Suprapubic skin (tissue), 3 donors: ENCODE results near the gene CCBE1.

Source experiments
- POLR2A ChIP-seq, 2 donors: fragments of 450-650 bp; IDR thresholded peaks; one replicate each; pipeline ENCODE4 v1.6.1; 2017; ENCODE audit warnings: antibody characterized with exemption in 2 of 2, mild to moderate bottlenecking in 2 of 2, moderate library complexity in 2 of 2
- TF ChIP-seq, protein P1 (sequence below), 2 donors: fragments of 200-600 bp in 1 of 2; fragments of 450-650 bp in 1 of 2; sonication (generic) in 1 of 2; IDR thresholded peaks; one replicate each; pipeline ENCODE4 v1.5.1; 2016 to 2019; ENCODE audit warnings: antibody characterized with exemption in 2 of 2, mild to moderate bottlenecking in 1 of 2, moderate library complexity in 1 of 2

DNA sequence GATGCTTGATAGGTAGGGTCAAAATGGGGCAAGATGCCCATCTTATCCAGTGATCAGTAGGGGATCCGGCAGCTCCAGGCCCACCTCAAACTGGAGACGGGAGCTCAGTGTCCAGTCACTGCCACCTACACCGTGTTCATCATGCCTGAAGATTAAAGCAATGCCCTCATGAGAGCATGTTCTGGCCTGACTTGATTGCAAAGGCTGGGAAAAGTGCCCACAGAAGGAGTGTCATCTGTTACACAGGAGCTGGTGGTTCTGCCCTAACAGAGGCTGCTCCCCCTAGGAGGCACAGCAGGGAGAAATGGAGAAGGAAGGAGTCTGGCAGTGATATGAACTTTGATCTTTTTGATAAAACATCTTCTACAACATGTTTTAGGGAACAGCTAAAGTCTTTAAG lies 92.3 kb downstream of the CCBE1 start:
- TF ChIP-seq, protein P1, sequence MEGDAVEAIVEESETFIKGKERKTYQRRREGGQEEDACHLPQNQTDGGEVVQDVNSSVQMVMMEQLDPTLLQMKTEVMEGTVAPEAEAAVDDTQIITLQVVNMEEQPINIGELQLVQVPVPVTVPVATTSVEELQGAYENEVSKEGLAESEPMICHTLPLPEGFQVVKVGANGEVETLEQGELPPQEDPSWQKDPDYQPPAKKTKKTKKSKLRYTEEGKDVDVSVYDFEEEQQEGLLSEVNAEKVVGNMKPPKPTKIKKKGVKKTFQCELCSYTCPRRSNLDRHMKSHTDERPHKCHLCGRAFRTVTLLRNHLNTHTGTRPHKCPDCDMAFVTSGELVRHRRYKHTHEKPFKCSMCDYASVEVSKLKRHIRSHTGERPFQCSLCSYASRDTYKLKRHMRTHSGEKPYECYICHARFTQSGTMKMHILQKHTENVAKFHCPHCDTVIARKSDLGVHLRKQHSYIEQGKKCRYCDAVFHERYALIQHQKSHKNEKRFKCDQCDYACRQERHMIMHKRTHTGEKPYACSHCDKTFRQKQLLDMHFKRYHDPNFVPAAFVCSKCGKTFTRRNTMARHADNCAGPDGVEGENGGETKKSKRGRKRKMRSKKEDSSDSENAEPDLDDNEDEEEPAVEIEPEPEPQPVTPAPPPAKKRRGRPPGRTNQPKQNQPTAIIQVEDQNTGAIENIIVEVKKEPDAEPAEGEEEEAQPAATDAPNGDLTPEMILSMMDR (IDR thresholded peaks at IDR 0.05), result no peak
- no peak for TF ChIP-seq POLR2A (IDR thresholded peaks at IDR 0.05)
